ENCODE data around the gene G2E3.
"Not testable (repeated sequence)": the region's sequence is repeated elsewhere in the genome, so short reads cannot be mapped to it uniquely, and the experiment has no call there.

The G2E3 gene

GRCh38 chr14:30600922-30601918, 42.3 kb downstream of the G2E3 start:
- no peaks in the 10 kb centered on the region for H3K9me3 ChIP-seq (ENCODE audit: insufficient read depth, low read length)
- H3K4me1 ChIP-seq (ENCODE audit: low read length), result no peaks in the 10 kb centered on the region
- 0 out of 2 replicates have a peak, but pooled peaks cover 3% of the 10 kb centered on the region for H3K79me2 ChIP-seq (ENCODE audit: low read length)
- H3K4me2 ChIP-seq (ENCODE audit: low read length), result no peak overlapping the region
- no peaks in the 10 kb centered on the region for H4K20me1 ChIP-seq (ENCODE audit: insufficient read depth, low read length)
- H3K27me3 ChIP-seq (ENCODE audit: low read depth, low read length), result no peaks in the 10 kb centered on the region
- no peak overlapping the region for H2AFZ ChIP-seq (ENCODE audit: low read depth, low read length)
- no peak overlapping the region for H3K27ac ChIP-seq (ENCODE audit: low read length)
- no peak overlapping the region for H3K4me3 ChIP-seq (ENCODE audit: low read length)
- no peak overlapping the region for H3K9ac ChIP-seq (ENCODE audit: low read length)
- TF ChIP-seq CTCF (IDR thresholded peaks at IDR 0.05; ENCODE audit: low read depth, low read length), result no peak
- TF ChIP-seq EZH2phosphoT487 (IDR thresholded peaks at IDR 0.05; ENCODE audit: low read depth), result no peak
- peaks cover 56% of the 10 kb centered on the region for H3K36me3 ChIP-seq (replicated peaks; ENCODE audit: low read depth, low read length)

GRCh38 chr14:30603402-30603801, 44.4 kb downstream of the G2E3 start:
- H3K36me3 ChIP-seq (replicated peaks; ENCODE audit: low read depth, low read length), result peaks cover 58% of the 10 kb centered on the region
- H3K9me3 ChIP-seq (ENCODE audit: insufficient read depth, low read length), result no peaks in the 10 kb centered on the region
- H3K27me3 ChIP-seq (ENCODE audit: low read depth, low read length), result no peaks in the 10 kb centered on the region
- TF ChIP-seq CTCF (IDR thresholded peaks at IDR 0.05; ENCODE audit: low read depth, low read length) (no peak), EZH2phosphoT487 (IDR thresholded peaks at IDR 0.05; ENCODE audit: low read depth) (no peak)
- H3K4me2 ChIP-seq (ENCODE audit: low read length), result no peak overlapping the region
- H4K20me1 ChIP-seq (ENCODE audit: insufficient read depth, low read length), result no peaks in the 10 kb centered on the region; the same call in 1 of the 2 replicates
- H3K4me1 ChIP-seq (ENCODE audit: low read length), result no peaks in the 10 kb centered on the region
- H2AFZ ChIP-seq (ENCODE audit: low read depth, low read length), result no peak overlapping the region
- no peak overlapping the region for H3K9ac ChIP-seq (ENCODE audit: low read length)
- H3K4me3 ChIP-seq (ENCODE audit: low read length), result no peak overlapping the region
- no peak overlapping the region for H3K27ac ChIP-seq (ENCODE audit: low read length)
- no peaks in the 10 kb centered on the region for H3K79me2 ChIP-seq (ENCODE audit: low read length)

GRCh38 chr14:30604696-30605095, 45.7 kb downstream of the G2E3 start:
- not testable (repeated sequence) for H4K20me1 ChIP-seq (ENCODE audit: insufficient read depth, low read length); H3K79me2 ChIP-seq (ENCODE audit: low read length); H2AFZ ChIP-seq (ENCODE audit: low read depth, low read length); H3K4me1 ChIP-seq (ENCODE audit: low read length); H3K27me3 ChIP-seq (ENCODE audit: low read depth, low read length); H3K9me3 ChIP-seq (ENCODE audit: insufficient read depth, low read length); H3K9ac ChIP-seq (ENCODE audit: low read length); H3K27ac ChIP-seq (ENCODE audit: low read length); H3K4me2 ChIP-seq (ENCODE audit: low read length); H3K4me3 ChIP-seq (ENCODE audit: low read length)
- peaks cover 54% of the 10 kb centered on the region for H3K36me3 ChIP-seq (replicated peaks; ENCODE audit: low read depth, low read length)

GRCh38 chr14:30607156-30607780, 48.3 kb downstream of the G2E3 start:
- H3K4me1 ChIP-seq (ENCODE audit: low read length), result no peaks in the 10 kb centered on the region
- H3K9ac ChIP-seq (ENCODE audit: low read length), result no peak overlapping the region
- no peak overlapping the region for H3K4me3 ChIP-seq (ENCODE audit: low read length)
- H2AFZ ChIP-seq (ENCODE audit: low read depth, low read length), result no peak overlapping the region
- H3K9me3 ChIP-seq (ENCODE audit: insufficient read depth, low read length), result no peaks in the 10 kb centered on the region
- no peaks in the 10 kb centered on the region; the same call in 1 of the 2 replicates for H4K20me1 ChIP-seq (ENCODE audit: insufficient read depth, low read length)
- no peak overlapping the region for H3K4me2 ChIP-seq (ENCODE audit: low read length)
- no peaks in the 10 kb centered on the region for H3K79me2 ChIP-seq (ENCODE audit: low read length)
- H3K27me3 ChIP-seq (ENCODE audit: low read depth, low read length), result no peaks in the 10 kb centered on the region
- H3K36me3 ChIP-seq (replicated peaks; ENCODE audit: low read depth, low read length), result peaks cover 49% of the 10 kb centered on the region
- no peak for TF ChIP-seq EZH2phosphoT487 (IDR thresholded peaks at IDR 0.05; ENCODE audit: low read depth)
- no peak for TF ChIP-seq CTCF (IDR thresholded peaks at IDR 0.05; ENCODE audit: low read depth, low read length)
- no peak overlapping the region for H3K27ac ChIP-seq (ENCODE audit: low read length)
